GM19023 (cell line): ENCODE measurements around the gene EPC2.

Experiments used
- ATAC-seq: cut with Tn5 transposase; IDR thresholded peaks from one replicate; pipeline ENCODE4 v1.9.1; 2021; ENCODE audit warnings: mild to moderate bottlenecking, moderate library complexity; ENCODE audit not compliant: unreplicated experiment

Gene EPC2

GRCh38 chr2:148802448-148803220, 158.1 kb downstream of the EPC2 start:
- no peak for ATAC-seq

- no peak for ATAC-seq
Measured at GRCh38 chr2:148810081-148810480, 165.5 kb downstream of the EPC2 start.

GRCh38 chr2:148812306-148812705, 167.8 kb downstream of the EPC2 start:
- no peak for ATAC-seq

- peak; percentile 99 for ATAC-seq
Measured at GRCh38 chr2:148813603-148814065, 169.1 kb downstream of the EPC2 start.

GRCh38 chr2:148814143-148814859, 169.8 kb downstream of the EPC2 start:
- ATAC-seq = no peak

DNA sequence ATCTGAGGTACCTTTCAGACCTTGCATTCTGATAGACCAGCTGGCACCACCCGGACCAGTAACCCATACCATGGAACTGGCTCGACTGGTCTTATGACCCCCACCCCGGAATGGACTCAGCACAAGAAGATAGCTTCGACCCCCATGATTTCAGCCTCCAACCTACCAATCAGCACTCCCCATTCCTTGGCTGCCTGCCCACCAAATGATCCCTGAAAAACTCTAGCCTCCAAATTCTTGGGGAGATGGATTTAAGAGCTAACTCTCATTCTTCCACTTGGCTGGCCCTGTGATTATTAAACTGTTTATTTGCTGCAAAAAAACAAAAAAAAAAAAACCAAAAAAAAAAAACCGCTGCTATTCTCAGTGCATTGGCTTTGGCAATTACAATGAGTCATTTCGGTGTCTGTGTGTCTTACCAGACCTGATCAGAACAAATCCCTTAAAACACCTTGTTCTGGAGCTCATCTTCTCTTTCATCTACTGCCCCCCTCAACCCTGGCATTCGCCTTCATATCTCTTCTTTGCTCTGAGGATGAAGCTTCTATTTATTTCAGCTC, 170.4 kb downstream of the EPC2 start:
- no peak for ATAC-seq

DNA sequence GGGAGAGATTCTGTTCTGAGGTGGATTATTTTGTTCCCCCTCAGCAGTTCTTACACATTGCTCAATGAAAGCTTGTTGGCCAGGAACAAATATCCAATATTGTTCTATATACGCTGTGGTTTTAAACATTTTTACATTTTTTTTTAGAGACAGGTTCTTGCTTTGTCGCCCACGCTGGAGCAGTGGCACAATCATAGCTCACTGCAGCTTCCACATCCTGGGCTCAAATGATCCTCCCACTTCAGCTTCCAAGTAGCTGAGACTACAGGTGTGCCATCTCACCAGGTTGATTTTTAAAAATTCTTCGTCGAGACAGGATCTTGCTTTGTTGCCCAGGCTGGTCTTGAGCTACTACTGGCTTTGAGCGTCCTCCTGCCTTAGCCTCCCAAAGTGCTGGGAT, 171.6 kb downstream of the EPC2 start:
- ATAC-seq = no peak

GRCh38 chr2:148817210-148817708, 172.7 kb downstream of the EPC2 start:
- no peak for ATAC-seq

DNA sequence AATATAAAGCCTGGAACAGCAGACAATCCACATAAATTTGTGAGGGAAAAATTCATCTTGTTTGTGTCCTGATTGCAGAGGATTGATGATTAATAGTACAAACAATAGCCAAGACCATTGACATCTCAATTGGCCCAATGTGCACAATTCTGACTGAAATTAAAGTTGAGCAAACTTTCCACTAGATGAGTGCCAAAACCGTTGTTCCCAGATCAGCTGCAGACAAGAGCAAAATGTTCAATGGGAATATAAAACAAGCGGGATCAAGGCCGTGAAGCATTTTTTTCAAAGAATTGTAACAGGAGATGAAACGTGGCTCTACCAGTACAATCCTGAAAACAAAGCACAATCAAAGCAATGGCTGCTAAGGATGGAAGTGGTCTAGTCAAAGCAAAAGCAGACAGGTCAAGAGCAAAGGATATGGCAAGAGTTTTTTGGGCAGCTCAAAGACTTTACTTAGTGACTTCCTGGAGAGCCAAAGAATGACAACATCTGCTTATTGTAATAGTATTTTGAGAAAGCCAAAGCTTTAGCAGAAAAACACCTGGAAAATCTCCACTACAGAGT, 174.6 kb downstream of the EPC2 start:
- ATAC-seq = no peak

DNA sequence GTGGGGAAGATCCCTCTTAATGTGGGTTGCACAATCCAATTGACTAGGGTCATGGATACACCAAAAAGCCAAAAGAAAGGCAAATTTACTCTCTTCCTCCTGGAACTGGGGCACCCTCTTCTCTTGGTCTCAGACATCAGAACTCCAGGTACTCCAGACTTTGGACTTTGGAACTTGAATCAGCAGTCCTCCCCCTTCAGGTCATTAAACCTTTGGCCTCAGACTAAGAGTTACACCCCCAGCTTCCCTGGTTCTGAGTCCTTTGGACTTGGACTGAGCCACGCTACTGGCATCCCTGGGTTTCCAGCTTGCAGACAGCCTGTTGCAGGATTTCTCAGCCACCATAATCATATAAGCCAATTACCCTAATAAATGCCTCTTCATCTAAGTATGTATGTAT, 179.6 kb downstream of the EPC2 start:
- ATAC-seq = no peak

- no peak for ATAC-seq
Measured at GRCh38 chr2:148826791-148827190, 182.2 kb downstream of the EPC2 start.

- no peak for ATAC-seq
Measured at GRCh38 chr2:148828941-148829340, 184.4 kb downstream of the EPC2 start.

- ATAC-seq = no peak
Measured at GRCh38 chr2:148829618-148830017, 185.1 kb downstream of the EPC2 start.

- ATAC-seq = no peak
Measured at GRCh38 chr2:148832637-148833036, 188.1 kb downstream of the EPC2 start.
